ENCODE results near the gene AASDH. TPM values are rescaled to one million over a fixed set of nuclear protein-coding genes. Genes with fewer than 3 reads are reported as not detected.

AASDH gene
- total and polyA plus RNA-seq, 5 donors from 2014 or later: 12.3 to 25.3 (median 19.2) TPM

DNA sequence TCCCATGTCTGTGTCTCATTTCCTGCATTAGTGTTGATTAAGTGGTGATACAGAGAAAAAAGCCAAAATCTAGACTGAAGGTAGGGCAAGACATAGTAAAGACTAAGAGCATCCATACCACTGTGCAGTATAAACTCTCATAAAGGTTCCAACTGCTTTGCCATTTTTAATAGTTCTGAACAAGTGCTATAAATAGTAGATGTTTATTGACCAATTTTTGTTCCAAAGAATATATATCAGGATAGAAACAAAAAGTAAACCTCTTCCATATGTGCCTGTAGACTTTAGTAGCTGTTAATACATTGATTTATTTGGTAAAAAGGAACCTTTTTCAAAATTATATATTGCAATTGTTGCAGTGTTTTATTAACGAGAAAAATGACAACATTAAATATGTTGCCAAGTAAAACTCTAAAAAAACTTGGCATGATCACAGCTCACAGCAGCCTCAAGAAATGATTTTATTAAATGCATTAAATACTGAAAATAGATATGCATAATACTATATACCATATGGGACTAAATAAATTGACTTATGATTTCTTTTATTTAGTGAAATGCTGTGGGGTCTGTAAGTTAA is 22.3 kb upstream of the AASDH start:
- Mint-ChIP-seq H3K9me3 (no peaks in the 10 kb centered on the region), H3K27me3 (no peaks in the 10 kb centered on the region), H3K36me3 (peaks cover 13% of the 10 kb centered on the region), H3K4me3 (no peak overlapping the region), H3K4me1 (peaks cover 4 to 34% (median 17%) of the 10 kb centered on the region in 4 donors), H3K27ac (no peak overlapping the region)
- Histone ChIP-seq H3K4me1 (ENCODE audit: control insufficient read depth, insufficient read depth, low read length, poor library complexity, severe bottlenecking) (no peaks in the 10 kb centered on the region), H3K27ac (ENCODE audit: insufficient read depth, low read length, poor library complexity, severe bottlenecking) (no peak overlapping the region), H3K27me3 (ENCODE audit: control insufficient read depth, insufficient read depth, low read length) (no peaks in the 10 kb centered on the region), H3K4me3 (ENCODE audit: low read depth, low read length) (no peak overlapping the region), H3K36me3 (ENCODE audit: control insufficient read depth, insufficient read depth, low read length) (peaks cover 14% of the 10 kb centered on the region), H3K9me3 (ENCODE audit: control insufficient read depth in 2 of 2, low read length in 2 of 2) (no peaks in the 10 kb centered on the region)
- ATAC-seq (ENCODE audit: low read depth in 2 of 2): no peak
- DNase-seq: no peak

DNA sequence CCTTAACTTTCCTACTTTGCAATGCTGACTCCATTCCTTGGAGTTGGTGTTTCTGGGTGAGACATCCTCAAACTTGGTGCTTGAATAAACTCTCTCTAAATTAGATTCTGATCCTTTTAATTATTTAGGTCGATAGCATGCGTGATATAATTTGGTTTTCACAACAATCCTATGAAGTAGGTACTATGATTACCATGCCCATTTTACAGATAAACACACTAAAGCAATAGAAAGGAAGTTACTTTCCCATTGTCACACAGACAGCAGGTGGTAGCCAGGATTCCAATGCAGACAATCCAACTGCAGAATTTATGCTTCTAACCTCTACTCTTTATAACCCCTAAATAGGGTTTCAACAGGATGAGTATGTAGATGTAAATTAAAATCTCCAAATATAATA is 21.7 kb upstream of the AASDH start:
- no peaks in the 10 kb centered on the region for H3K27me3 Mint-ChIP-seq
- H3K4me1 ChIP-seq (ENCODE audit: control insufficient read depth, insufficient read depth, low read length, poor library complexity, severe bottlenecking): no peaks in the 10 kb centered on the region
- H3K9me3 ChIP-seq (ENCODE audit: control insufficient read depth in 2 of 2, low read length in 2 of 2): no peaks in the 10 kb centered on the region
- peaks cover 14% of the 10 kb centered on the region for H3K36me3 ChIP-seq (ENCODE audit: control insufficient read depth, insufficient read depth, low read length)
- no peaks in the 10 kb centered on the region for H3K9me3 Mint-ChIP-seq
- peak overlapping the region in 1 of 4 donors; percentile 47 for H3K4me3 Mint-ChIP-seq
- H3K36me3 Mint-ChIP-seq: peaks cover 13% of the 10 kb centered on the region
- no peak for DNase-seq
- peak overlapping the region in 1 of 3 donors; percentile 5 for H3K27ac Mint-ChIP-seq
- H3K4me1 Mint-ChIP-seq: peaks cover 4 to 34% (median 17%) of the 10 kb centered on the region in 4 donors
- H3K27me3 ChIP-seq (ENCODE audit: control insufficient read depth, insufficient read depth, low read length): no peaks in the 10 kb centered on the region
- no peak overlapping the region for H3K27ac ChIP-seq (ENCODE audit: insufficient read depth, low read length, poor library complexity, severe bottlenecking)
- no peak for ATAC-seq (ENCODE audit: low read depth in 2 of 2)
- H3K4me3 ChIP-seq (ENCODE audit: low read depth, low read length): no peak overlapping the region

DNA sequence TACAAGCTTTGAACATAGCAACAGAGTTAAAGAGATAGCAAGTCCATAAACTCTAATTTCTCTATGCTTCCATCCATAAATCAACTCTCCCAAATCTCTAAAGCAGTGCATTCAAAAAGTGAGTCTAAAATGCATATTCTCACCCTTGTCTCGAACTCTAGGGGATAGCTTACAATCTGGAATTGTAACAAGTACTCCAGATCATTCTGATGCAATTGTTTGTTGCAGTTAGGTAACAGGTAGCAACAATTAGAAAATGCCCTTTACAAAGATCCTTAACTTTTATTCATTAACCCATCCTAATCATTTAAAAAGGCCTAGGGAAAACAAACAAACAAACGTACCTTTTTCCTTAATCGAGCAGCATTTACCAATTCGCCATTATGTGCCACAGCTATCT is 18.9 kb upstream of the AASDH start:
- Histone ChIP-seq H3K27ac (ENCODE audit: insufficient read depth, low read length, poor library complexity, severe bottlenecking) (no peak overlapping the region), H3K9me3 (ENCODE audit: control insufficient read depth in 2 of 2, low read length in 2 of 2) (no peaks in the 10 kb centered on the region), H3K36me3 (ENCODE audit: control insufficient read depth, insufficient read depth, low read length) (peaks cover 14% of the 10 kb centered on the region), H3K27me3 (ENCODE audit: control insufficient read depth, insufficient read depth, low read length) (no peaks in the 10 kb centered on the region), H3K4me3 (ENCODE audit: low read depth, low read length) (no peak overlapping the region), H3K4me1 (ENCODE audit: control insufficient read depth, insufficient read depth, low read length, poor library complexity, severe bottlenecking) (no peaks in the 10 kb centered on the region)
- DNase-seq: no peak
- Mint-ChIP-seq H3K27ac (no peak overlapping the region), H3K27me3 (no peaks in the 10 kb centered on the region), H3K4me1 (peaks cover 0 to 26% (median 13%) of the 10 kb centered on the region in 4 donors), H3K9me3 (no peaks in the 10 kb centered on the region), H3K36me3 (peaks cover 21% of the 10 kb centered on the region), H3K4me3 (no peak overlapping the region)
- ATAC-seq (ENCODE audit: low read depth in 2 of 2): no peak

DNA sequence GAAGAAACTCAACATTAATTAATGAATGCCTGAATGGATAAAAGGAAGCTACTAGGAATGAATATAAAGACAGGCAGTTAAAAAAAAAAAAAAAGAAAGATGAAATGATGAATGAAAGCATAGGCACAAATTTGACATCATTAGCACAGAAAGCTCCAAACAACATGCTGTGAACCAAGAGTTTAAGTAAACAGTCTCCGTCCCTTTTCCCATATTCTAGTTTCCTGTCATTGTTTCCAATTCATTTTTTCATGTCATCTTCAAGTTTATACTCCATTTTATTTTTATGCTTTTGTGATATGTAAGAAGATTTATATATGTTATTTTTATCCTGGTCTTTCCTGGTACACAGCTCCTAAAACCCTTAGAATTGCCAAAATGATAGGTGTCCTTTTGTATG is 17.7 kb upstream of the AASDH start:
- peaks cover 23% of the 10 kb centered on the region for H3K36me3 Mint-ChIP-seq
- H3K36me3 ChIP-seq (ENCODE audit: control insufficient read depth, insufficient read depth, low read length): peaks cover 21% of the 10 kb centered on the region

DNA sequence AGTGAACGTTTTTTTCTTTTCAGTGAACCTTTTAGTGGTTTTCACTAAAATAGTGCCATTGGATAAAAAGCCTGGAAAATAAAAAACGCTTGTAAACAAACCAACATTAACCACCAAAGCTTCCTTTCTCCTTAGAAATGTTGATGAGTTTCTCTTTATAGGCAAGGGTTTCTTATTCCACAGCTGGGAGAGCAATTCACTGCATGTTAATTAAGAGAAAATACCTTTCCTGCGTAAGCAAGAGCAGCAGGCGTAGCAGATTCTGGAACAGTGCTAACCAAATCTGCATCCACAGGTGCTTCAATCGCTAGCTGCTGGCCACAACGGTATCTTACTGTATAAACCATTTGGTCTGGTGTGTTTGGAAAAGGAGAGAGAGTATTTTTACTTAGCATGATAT is 13.3 kb upstream of the AASDH start:
- peaks cover 0 to 5% (median 0%) of the 10 kb centered on the region in 4 donors for H3K4me1 Mint-ChIP-seq
- peaks cover 11% of the 10 kb centered on the region for H3K36me3 Mint-ChIP-seq
- ATAC-seq (ENCODE audit: low read depth in 2 of 2): no peak
- DNase-seq: no peak
- no peaks in the 10 kb centered on the region for H3K4me1 ChIP-seq (ENCODE audit: control insufficient read depth, insufficient read depth, low read length, poor library complexity, severe bottlenecking)
- H3K36me3 ChIP-seq (ENCODE audit: control insufficient read depth, insufficient read depth, low read length): peaks cover 14% of the 10 kb centered on the region
- no peak overlapping the region for H3K27ac Mint-ChIP-seq
- no peaks in the 10 kb centered on the region for H3K27me3 Mint-ChIP-seq
- no peaks in the 10 kb centered on the region for H3K9me3 ChIP-seq (ENCODE audit: control insufficient read depth in 2 of 2, low read length in 2 of 2)
- H3K4me3 ChIP-seq (ENCODE audit: low read depth, low read length): no peak overlapping the region
- no peak overlapping the region for H3K27ac ChIP-seq (ENCODE audit: insufficient read depth, low read length, poor library complexity, severe bottlenecking)
- no peak overlapping the region for H3K4me3 Mint-ChIP-seq
- H3K27me3 ChIP-seq (ENCODE audit: control insufficient read depth, insufficient read depth, low read length): no peaks in the 10 kb centered on the region
- no peaks in the 10 kb centered on the region for H3K9me3 Mint-ChIP-seq

More for the DNA sequence above, 17.7 kb upstream of the AASDH start:
- no peaks in the 10 kb centered on the region for H3K4me1 ChIP-seq (ENCODE audit: control insufficient read depth, insufficient read depth, low read length, poor library complexity, severe bottlenecking)
- no peak for ATAC-seq (ENCODE audit: low read depth in 2 of 2)
- Mint-ChIP-seq H3K9me3 (no peaks in the 10 kb centered on the region), H3K4me3 (no peak overlapping the region), H3K27ac (no peak overlapping the region), H3K4me1 (peaks cover 0 to 22% (median 10%) of the 10 kb centered on the region in 4 donors), H3K27me3 (no peaks in the 10 kb centered on the region)
- no peaks in the 10 kb centered on the region for H3K27me3 ChIP-seq (ENCODE audit: control insufficient read depth, insufficient read depth, low read length)
- no peak overlapping the region for H3K4me3 ChIP-seq (ENCODE audit: low read depth, low read length)
- H3K9me3 ChIP-seq (ENCODE audit: control insufficient read depth in 2 of 2, low read length in 2 of 2): no peaks in the 10 kb centered on the region
- DNase-seq: no peak
- H3K27ac ChIP-seq (ENCODE audit: insufficient read depth, low read length, poor library complexity, severe bottlenecking): no peak overlapping the region

DNA sequence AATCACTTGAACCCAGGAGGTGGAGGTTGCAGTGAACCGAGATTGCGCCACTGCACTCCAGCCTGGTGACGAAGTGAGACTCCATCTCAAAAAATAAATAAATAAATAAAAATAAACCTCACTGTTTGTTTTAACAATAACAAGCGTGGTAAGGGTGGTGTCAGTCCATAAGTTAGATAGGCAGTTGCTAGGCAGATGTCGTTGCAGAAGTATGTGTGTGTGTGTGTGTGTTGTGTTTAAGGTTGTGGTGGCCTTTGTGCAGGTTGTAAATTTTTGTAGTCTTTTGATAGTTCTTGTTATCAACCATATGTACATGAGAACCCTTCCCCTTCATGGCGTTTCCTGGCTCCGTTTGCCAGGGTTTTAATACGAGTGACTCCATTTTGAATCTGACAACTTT is 4.0 kb upstream of the AASDH start:
- H3K27ac ChIP-seq (ENCODE audit: insufficient read depth, low read length, poor library complexity, severe bottlenecking): no peak overlapping the region
- no peak overlapping the region for H3K4me3 ChIP-seq (ENCODE audit: low read depth, low read length)
- Mint-ChIP-seq H3K4me3 (peak overlapping the region in 2 of 4 donors; percentile 28 to 31), H3K36me3 (no peaks in the 10 kb centered on the region), H3K27ac (no peak overlapping the region), H3K27me3 (peaks cover 11% of the 10 kb centered on the region), H3K4me1 (peaks cover 27 to 48% (median 35%) of the 10 kb centered on the region in 4 donors), H3K9me3 (no peaks in the 10 kb centered on the region)
- no peaks in the 10 kb centered on the region for H3K27me3 ChIP-seq (ENCODE audit: control insufficient read depth, insufficient read depth, low read length)
- no peak for DNase-seq
- no peak for ATAC-seq (ENCODE audit: low read depth in 2 of 2)
- no peaks in the 10 kb centered on the region for H3K9me3 ChIP-seq (ENCODE audit: control insufficient read depth in 2 of 2, low read length in 2 of 2)
- peaks cover 14% of the 10 kb centered on the region for H3K4me1 ChIP-seq (ENCODE audit: control insufficient read depth, insufficient read depth, low read length, poor library complexity, severe bottlenecking)
- no peaks in the 10 kb centered on the region for H3K36me3 ChIP-seq (ENCODE audit: control insufficient read depth, insufficient read depth, low read length)

GRCh38 chr4:56389558-56389957 is 2.3 kb upstream of the AASDH start:
- peak overlapping the region; percentile 53 to 99 (median 74) for H3K27ac Mint-ChIP-seq
- no peaks in the 10 kb centered on the region for H3K36me3 Mint-ChIP-seq
- DNase-seq (no peak), ATAC-seq (ENCODE audit: low read depth in 2 of 2) (no peak)
- H3K4me3 Mint-ChIP-seq: peak overlapping the region; percentile 48 to 100 (median 76)
- no peaks in the 10 kb centered on the region for H3K9me3 Mint-ChIP-seq
- Histone ChIP-seq H3K27me3 (ENCODE audit: control insufficient read depth, insufficient read depth, low read length) (no peaks in the 10 kb centered on the region), H3K9me3 (ENCODE audit: control insufficient read depth in 2 of 2, low read length in 2 of 2) (no peaks in the 10 kb centered on the region), H3K36me3 (ENCODE audit: control insufficient read depth, insufficient read depth, low read length) (no peaks in the 10 kb centered on the region), H3K27ac (ENCODE audit: insufficient read depth, low read length, poor library complexity, severe bottlenecking) (peak overlapping the region; percentile 15), H3K4me3 (ENCODE audit: low read depth, low read length) (no peak overlapping the region), H3K4me1 (ENCODE audit: control insufficient read depth, insufficient read depth, low read length, poor library complexity, severe bottlenecking) (peaks cover 22% of the 10 kb centered on the region)
- H3K4me1 Mint-ChIP-seq: peaks cover 27 to 52% (median 41%) of the 10 kb centered on the region in 4 donors
- H3K27me3 Mint-ChIP-seq: peaks cover 11% of the 10 kb centered on the region

DNA sequence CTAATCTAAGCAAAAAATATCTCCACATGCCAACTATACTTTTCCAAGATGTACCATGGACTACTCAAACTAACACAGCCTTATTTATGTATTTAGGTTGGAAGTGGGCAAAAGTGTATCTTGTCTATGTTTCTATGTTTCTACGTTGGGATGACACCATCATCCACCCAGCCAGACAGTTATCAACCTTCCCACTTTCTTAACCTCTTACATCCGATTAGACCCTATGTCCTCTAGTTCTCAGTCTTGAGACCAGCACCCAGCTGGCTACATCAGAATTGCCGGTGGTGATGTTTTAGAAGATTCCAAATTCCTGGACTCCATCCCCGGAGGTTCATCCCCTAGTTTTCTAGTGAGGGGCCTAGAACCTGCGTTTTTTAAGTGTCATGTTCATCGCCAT is 1.0 kb upstream of the AASDH start:
- H3K27ac ChIP-seq (ENCODE audit: insufficient read depth, low read length, poor library complexity, severe bottlenecking): peak overlapping the region; percentile 97
- peak overlapping the region; percentile 92 to 100 (median 96) for H3K4me3 Mint-ChIP-seq

More for the DNA sequence above, 1.0 kb upstream of the AASDH start:
- peaks cover 31 to 59% (median 45%) of the 10 kb centered on the region in 4 donors for H3K4me1 Mint-ChIP-seq
- H3K27me3 Mint-ChIP-seq: peaks cover 11% of the 10 kb centered on the region
- Histone ChIP-seq H3K9me3 (ENCODE audit: control insufficient read depth in 2 of 2, low read length in 2 of 2) (no peaks in the 10 kb centered on the region), H3K4me1 (ENCODE audit: control insufficient read depth, insufficient read depth, low read length, poor library complexity, severe bottlenecking) (peaks cover 22% of the 10 kb centered on the region), H3K27me3 (ENCODE audit: control insufficient read depth, insufficient read depth, low read length) (no peaks in the 10 kb centered on the region), H3K4me3 (ENCODE audit: low read depth, low read length) (peak overlapping the region; percentile 99), H3K36me3 (ENCODE audit: control insufficient read depth, insufficient read depth, low read length) (no peaks in the 10 kb centered on the region)
- ATAC-seq (ENCODE audit: low read depth in 2 of 2): no peak
- no peaks in the 10 kb centered on the region for H3K36me3 Mint-ChIP-seq
- DNase-seq: peak in 1 of 3 donors; percentile 17
- H3K27ac Mint-ChIP-seq: peak overlapping the region; percentile 96 to 99 (median 98)
- H3K9me3 Mint-ChIP-seq: no peaks in the 10 kb centered on the region
